ENCODE measurements around the gene MAU2.

DNA sequence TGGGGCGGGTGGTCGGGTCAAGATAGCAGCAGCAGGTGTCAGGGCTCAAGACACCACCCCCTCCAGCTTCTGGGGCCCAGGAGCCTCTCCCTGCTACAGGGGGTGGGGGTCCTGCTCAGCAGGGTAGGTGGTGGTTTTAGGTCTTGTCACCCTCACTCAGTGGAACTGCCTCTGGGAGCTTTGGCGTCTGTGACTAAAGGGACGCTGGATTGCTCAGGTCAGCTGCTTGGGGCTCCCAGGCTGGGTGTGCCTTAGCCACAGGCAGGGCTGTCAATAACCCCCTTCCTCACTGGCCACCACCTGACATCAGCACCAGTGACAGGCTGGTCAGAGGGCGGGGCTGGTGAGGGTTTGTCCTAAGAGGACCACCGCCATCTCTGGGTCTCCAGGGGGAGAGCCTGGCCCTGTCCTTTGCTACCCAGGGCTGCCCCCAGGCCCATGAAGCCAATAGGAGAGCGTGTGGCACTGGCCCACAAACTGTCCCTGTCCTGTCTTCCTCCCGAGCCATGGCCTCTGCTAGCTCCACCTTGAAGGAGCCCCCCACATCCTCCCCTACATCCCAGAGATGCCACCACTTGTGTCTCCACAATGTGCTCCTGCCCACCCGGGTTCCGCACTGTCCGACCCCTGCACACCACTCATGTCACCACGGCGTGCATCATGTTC lies 36.4 kb downstream of the MAU2 start:
- TF ChIP-seq POLR2A (IDR thresholded peaks at IDR 0.05; ENCODE audit: low read depth, low read length): no peak
- no peak for TF ChIP-seq POLR2AphosphoS5 (IDR thresholded peaks at IDR 0.05; ENCODE audit: low read depth, low read length)
- TF ChIP-seq TAF1 (IDR thresholded peaks at IDR 0.05; ENCODE audit: borderline replicate concordance, low read depth, low read length): no peak
